ENCODE results near the gene FAM241A.

The FAM241A gene

DNA sequence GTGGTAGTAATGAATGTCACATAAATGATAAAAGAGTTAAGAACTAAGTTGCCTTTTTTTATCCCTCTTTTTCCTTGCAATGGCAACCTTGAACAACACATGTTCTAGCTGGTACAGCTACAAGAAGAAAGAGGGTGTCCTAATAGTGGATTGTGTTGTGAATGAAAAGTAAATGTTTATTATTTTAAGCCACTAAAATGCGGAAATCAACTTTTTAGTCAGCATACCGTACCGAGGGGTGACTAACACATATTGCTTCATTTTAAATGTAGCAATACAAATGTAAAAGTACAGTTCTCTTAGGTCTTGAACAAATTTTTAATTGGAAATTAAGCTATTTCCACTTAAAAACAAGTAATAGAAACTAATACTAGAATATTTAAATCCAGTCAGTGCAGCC is 68.6 kb downstream of the FAM241A start:
- DNase-seq (ENCODE audit: low read depth in 2 of 2): no peak

DNA sequence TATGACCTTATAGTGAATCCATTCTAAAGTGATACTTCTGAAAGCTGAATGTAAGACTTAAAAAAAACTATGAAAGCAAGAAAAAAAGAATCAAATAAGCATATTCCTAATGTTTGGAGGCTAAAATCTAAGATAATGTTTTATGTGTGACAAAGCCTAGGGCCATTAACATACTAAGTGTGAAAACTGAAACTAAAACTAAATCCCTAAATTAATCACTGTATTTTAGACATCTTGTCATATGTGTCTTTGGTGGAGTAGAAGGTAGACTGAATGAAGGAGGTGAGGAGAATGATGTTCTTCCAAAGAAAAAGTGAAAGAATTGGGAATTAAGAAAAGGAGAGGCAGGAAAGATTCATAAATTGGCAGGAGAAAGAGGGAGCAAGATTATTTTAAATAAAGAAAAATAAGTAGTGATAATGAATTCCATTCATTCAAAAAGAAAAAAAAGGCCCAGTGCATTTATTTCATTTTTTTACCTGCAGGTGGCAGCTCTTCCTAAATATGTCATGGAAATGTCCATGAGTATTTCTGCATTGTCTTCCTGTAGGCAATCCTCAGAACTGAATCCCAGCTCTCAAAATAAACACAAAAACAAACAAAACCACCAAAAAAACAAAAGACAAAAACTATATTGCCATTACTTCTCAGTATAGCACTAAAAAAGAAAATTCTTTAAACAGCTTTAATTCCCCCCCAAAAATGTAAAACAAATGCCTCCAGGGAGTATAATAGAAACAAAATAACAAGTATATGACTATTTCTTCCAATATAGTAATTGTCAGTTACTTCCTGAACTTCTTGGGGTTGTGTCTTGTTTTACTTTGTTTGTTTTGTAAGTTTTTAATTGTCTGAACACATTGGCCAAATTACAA is 69.4 kb downstream of the FAM241A start:
- no peak for DNase-seq (ENCODE audit: low read depth in 2 of 2)

DNA sequence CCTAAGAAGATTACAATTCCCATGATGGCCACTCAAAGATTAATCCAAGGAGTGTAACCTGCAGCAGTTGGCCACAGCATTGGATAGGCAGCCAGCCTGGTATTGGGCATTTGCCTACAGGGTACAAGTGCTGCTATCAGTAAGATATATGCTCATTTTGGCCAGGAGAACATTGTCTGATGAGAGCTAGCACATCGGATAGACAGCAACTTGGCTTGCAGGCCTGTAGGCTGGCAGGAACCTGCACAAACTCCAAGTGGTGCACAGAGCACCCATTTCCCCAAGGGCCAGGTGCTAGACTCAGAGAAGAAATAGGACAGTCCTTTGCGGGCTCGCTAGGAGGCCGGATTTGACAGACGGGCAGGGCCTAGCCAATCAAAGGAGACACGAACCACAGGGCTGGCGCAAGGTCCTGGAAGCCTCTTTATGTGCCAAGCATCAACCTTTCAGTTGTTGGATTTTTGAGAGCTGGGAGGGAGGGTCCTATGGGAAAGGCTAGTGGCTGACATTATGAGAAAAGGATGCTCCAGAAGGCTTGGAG is 74.6 kb downstream of the FAM241A start:
- no peak for DNase-seq (ENCODE audit: low read depth in 2 of 2)

DNA sequence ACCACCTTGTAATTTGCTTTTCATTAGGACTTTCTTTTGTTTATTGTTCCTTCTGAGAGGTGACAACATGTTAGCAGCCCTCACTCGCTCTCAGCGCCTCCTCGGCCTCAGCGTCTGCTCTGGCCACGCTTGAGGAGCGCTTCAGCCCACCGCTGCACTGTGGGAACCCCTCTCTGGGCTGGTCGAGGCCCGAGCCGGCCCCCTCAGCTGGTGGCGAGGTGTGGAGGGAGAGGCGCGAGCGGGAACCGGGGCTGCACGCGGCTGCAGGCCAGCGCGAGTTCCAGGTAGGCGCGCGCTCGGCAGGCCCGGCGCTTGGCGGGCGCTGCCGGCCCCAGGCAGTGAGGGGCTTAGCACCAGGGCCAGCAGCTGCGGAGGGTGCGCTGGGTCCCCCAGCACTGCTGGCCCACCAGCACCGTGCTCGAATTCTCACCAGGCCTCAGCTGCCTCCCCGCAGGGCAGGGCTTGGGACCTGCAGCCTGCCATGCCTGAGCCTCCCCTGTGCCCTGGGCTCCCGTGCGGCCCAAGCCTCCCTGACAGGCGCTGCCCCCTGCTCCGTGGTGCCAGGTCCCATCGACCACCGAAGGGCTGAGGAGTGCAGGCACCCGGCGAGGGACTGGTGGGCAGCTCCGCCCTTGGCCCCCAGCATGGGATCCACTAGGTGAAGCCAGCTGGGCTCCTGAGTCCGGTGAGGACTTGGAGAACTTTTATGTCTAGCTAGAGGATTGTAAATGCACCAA is 77.1 kb downstream of the FAM241A start:
- no peak for DNase-seq (ENCODE audit: low read depth in 2 of 2)

DNA sequence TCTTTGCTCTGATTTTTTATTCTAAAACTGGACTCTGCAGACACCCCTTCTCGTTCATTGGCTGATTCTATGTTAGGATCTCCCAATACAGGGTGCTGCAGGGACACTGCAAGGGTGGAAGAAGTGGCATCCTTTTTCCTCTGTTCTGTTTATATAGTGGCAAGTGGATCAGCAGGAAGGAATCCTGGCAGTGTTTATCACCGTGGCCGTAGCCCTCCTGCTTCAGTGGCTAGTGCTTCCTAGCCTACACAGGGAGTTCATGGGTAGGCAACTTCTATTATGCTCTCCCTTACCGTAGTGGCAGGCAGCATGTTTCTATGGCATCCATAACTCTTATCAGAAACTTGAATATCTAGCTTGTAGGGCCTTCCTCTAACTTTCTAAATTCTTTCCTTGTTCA is 79.9 kb downstream of the FAM241A start:
- no peak for DNase-seq (ENCODE audit: low read depth in 2 of 2)

DNA sequence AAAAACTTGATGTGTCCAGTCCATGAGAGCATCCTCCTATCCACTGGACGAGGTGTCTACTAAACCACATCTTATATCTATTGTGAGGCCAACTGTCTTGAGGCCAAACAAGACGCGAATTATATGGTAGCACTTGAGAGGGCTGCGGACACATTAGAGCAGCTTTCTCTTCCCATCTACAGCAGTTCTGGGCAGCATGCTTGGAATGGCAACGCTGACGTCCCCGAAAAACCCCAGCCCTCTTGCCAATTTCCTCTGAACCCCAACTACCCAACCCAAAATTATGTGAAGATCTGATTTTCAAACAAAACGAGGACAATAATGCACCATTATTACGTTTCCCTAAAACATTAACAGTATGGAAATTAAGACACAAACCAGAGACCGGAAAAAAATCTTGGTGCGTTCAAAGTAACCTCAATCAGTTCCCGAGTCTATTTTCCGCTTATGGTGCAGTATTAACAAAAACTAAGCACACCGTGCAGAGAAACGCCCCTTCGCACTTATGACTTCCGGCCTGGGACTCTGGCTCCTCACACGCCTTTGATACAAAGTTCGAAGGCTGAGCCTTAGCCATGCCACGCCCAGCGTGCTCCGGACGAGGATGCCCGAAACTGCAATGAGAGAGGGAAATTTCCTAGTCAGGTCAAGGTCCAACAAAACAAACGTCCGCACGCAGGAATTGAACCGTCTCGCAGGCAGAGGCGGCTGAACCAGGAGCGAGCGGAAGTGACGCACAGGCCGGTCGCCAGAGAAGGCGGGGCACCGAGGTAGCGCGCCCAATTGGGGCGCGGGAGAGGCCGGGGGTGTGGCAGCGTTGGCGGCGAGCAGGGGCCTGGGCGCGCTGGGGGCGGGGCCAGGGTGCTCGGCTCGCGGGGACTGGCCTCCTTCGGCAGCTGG is 85.9 kb downstream of the FAM241A start:
- peak; percentile 91 to 96 for DNase-seq (ENCODE audit: low read depth in 2 of 2)

DNA sequence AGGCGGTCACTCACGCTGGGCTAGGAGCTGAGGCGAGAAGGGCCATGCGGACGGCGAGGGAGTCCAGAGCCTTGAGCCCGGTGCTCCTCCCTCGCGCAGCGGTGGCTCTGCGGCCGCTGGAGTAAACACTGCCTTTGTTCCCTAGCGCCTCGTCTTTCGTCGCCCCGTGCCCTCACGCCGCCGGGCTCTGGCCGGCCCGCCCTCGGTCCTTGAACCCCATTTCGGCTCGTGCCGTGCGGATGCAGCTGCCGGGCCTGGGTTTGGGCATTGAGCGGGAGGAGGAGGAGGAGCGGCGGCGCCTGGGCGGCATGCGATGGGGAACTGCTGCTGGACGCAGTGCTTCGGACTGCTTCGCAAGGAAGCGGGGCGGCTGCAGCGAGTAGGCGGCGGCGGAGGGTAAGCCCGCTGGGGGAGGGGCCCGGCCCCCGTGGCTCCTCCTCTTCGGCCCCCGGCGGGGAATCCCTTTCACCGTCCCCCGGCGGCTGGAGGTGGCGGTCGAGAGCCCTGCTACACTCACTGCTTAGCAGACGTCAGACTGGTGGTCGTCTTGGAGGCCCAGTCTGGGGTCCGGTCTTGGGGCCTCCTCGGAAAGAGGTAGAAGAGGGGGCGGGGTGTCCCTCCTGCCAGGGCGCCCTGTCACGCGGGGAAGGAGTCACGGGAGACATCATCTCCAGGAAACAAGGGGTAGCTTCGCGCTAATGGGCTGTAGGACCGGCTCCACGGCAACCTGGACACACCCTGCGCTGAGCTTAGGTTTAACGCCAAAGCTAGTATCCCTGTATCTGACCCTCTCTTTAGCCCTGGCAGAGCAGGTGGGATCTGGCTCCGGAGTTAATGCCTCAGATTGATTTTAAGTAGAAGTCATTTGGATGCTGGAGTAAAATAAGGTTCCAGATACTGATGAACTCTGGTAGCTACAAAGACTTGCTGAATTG is 86.8 kb downstream of the FAM241A start, which contains the start of gene AP1AR:
TSS of gene AP1AR (plus strand) at position 9 of the 935 bp plus-strand sequence. CDS start at position 314, 305 bp downstream.
- DNase-seq (ENCODE audit: low read depth in 2 of 2): peak; percentile 52 to 73

DNA sequence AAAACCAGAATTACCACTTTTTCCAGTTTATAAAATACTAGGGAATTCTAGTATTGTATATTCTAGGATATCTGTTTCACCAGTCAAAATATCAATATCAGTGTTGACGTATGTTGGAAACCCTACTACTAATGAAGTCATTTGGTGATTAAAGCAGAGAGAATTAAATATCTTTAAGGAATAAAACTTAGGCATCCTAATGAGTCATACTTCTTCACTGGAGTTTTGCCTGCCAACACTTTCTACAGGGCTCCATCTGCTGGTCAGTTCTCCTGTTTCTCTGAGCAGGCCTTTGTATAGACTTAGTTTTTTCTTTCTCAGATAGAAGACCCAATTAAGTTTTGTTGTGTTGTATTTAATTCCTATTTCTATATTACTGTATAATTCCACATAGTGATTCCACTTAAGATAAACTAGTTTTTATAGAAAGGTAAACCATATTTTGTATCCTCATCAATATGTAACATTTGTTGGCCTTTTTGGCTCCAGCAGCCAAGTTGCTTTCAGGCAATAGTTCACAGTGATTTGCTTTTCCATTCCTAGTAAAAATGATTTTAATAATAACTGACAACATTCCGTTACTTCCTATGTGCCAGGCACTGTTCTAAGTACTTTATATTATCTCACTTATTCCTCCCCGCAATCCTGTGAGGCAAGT is 89.8 kb downstream of the FAM241A start:
- peak in 1 of 2 donors; percentile 41 for DNase-seq (ENCODE audit: low read depth in 2 of 2)

DNA sequence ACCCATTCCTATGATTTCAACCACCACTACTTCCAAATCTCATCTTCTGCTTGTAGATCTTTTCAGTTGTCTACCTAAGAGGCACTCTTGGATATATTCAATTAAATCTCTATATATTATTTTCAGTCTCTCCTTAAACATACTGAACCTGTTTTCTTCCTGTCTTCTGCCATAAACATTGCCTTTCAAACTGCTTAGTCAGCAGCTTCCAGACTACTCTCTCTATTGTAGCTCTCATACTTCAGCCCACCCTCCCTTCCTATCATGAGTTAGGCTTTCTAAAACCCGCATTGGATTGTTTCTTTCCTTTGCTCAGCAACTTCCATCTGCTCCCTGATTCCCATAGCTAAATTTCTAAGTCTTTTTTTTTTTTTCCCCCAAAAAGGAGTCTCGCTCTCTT is 90.8 kb downstream of the FAM241A start:
- no peak for DNase-seq (ENCODE audit: low read depth in 2 of 2)

DNA sequence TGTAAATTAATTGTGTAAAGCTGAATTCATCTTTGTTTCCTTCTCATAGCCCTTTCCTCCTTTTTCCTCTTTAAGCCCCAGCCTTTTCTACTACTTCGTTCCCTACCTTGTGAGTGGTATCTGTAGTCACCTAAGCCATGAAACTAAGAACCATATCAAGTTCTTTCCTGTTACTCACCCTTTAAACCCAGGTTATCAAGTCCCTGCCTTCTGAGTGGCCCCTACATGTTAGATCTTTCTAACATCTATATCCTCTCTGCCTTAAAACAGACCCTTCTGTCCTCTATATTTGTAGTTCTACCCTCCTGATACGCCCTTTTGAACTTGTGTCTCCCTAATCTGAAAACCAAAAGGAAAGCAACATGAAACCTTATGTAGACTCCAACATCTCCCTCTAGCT is 93.6 kb downstream of the FAM241A start:
- no peak for DNase-seq (ENCODE audit: low read depth in 2 of 2)

Data from stimulated activated CD4-positive, alpha-beta T cell treated with anti-CD3 and anti-CD28 coated beads, Interleukin-1b, Interleukin-23, amount 100 ng/mL, for 4 hours (primary cell).